Neural cell (in vitro differentiated cells): Measurements from ENCODE around the gene TJP1. TPM values are rescaled to one million over a fixed set of nuclear protein-coding genes. Genes with fewer than 3 reads are reported as not detected.

Experiments
- H2AFZ ChIP-seq: fragments of 200-600, 300-800 bp; sonication (generic), shearing (Covaris generic); 2 replicates; pipeline ENCODE4 v1.6.0; 2014; ENCODE audit warnings: low read depth, mild to moderate bottlenecking, antibody characterized with exemption, low read length, moderate library complexity
- H3F3A ChIP-seq: fragments of 200-600 bp; shearing (Covaris generic); 2 replicates; pipeline ENCODE4 v1.6.1; 2016; ENCODE audit warnings: mild to moderate bottlenecking, moderate library complexity, mixed read lengths, antibody characterized with exemption, low read length; ENCODE audit not compliant: insufficient read depth, poor library complexity, severe bottlenecking
- H3K27ac ChIP-seq: fragments of 200-600, 300-800 bp; sonication (generic), shearing (Covaris generic); 2 replicates; pipeline ENCODE4 v1.5.1; 2014; ENCODE audit warnings: mild to moderate bottlenecking, low read length, moderate library complexity
- H3K27me3 ChIP-seq: fragments of 300-800, 200-600 bp; sonication (generic), shearing (Covaris generic); 2 replicates; pipeline ENCODE4 v1.6.0; 2014; ENCODE audit warnings: mild to moderate bottlenecking, low read depth, low read length, moderate library complexity; ENCODE audit not compliant: insufficient read depth
- H3K36me3 ChIP-seq: fragments of 300-800, 200-600 bp; sonication (generic), shearing (Covaris generic); 2 replicates; pipeline ENCODE4 v1.5.1; 2014; ENCODE audit warnings: mild to moderate bottlenecking, antibody characterized with exemption, low read length, moderate library complexity; ENCODE audit not compliant: insufficient read depth
- H3K4me2 ChIP-seq: fragments of 300-800, 200-600 bp; sonication (generic), shearing (Covaris generic); 2 replicates; pipeline ENCODE4 v1.6.0; 2014; ENCODE audit warnings: mild to moderate bottlenecking, low read length
- H3K4me3 ChIP-seq: fragments of 300-800, 200-600 bp; sonication (generic), shearing (Covaris generic); 2 replicates; pipeline ENCODE4 v1.5.1; 2014; ENCODE audit warnings: mild to moderate bottlenecking, low read length, moderate library complexity
- H3K79me2 ChIP-seq: fragments of 200-600 bp; shearing (Covaris generic); replicated peaks from 2 replicates; pipeline ENCODE4 v1.6.0; 2014; ENCODE audit warnings: mild to moderate bottlenecking, low read length, moderate library complexity; ENCODE audit not compliant: insufficient read depth
- H3K9ac ChIP-seq: fragments of 300-800, 200-600 bp; sonication (generic), shearing (Covaris generic); 2 replicates; pipeline ENCODE4 v1.6.1; 2016; ENCODE audit warnings: mild to moderate bottlenecking, low read length, mixed read lengths
- H3K9me2 ChIP-seq: fragments of 200-600 bp; shearing (Covaris generic); 2 replicates; pipeline ENCODE4 v1.6.1; 2016; ENCODE audit warnings: mild to moderate bottlenecking, low read length, mixed read lengths; ENCODE audit not compliant: insufficient read depth
- H3K9me3 ChIP-seq: fragments of 200-600, 300-800 bp; sonication (generic), shearing (Covaris generic); 2 replicates; pipeline ENCODE4 v1.6.1; 2016; ENCODE audit warnings: mild to moderate bottlenecking, mixed run types, low read length, moderate library complexity, mixed read lengths
- H4K20me1 ChIP-seq: fragments of 200-600 bp; shearing (Covaris generic); 2 replicates; pipeline ENCODE4 v1.6.1; 2016; ENCODE audit warnings: mild to moderate bottlenecking, mixed run types; ENCODE audit not compliant: insufficient read depth
- EP300 ChIP-seq: fragments of 450-650 bp; conservative IDR thresholded peaks from 2 replicates; pipeline ENCODE4 v1.6.1; 2014; ENCODE audit warnings: antibody characterized with exemption, mild to moderate bottlenecking, moderate library complexity; ENCODE audit not compliant: poor library complexity, severe bottlenecking
- EZH2 ChIP-seq: fragments of 200-600, 300-800 bp; shearing (Covaris generic), sonication (generic); IDR thresholded peaks from 2 replicates; pipeline ENCODE4 v1.6.1; 2014; ENCODE audit warnings: antibody characterized with exemption, low read length, borderline replicate concordance, mild to moderate bottlenecking; ENCODE audit not compliant: insufficient read depth, poor library complexity, severe bottlenecking
- MXI1 ChIP-seq: fragments of 450-650 bp; conservative IDR thresholded peaks from 2 replicates; pipeline ENCODE4 v1.6.1; 2014; ENCODE audit warnings: antibody characterized with exemption, mild to moderate bottlenecking; ENCODE audit not compliant: poor library complexity, severe bottlenecking
- POLR2AphosphoS5 ChIP-seq: IDR thresholded peaks from 2 replicates; pipeline ENCODE4 v1.6.1; 2012
- RAD21 ChIP-seq: fragments of 450-650 bp; conservative IDR thresholded peaks from 2 replicates; pipeline ENCODE4 v1.6.1; 2014; ENCODE audit warnings: antibody characterized with exemption, mild to moderate bottlenecking, moderate library complexity
- SMC3 ChIP-seq: fragments of 450-650 bp; conservative IDR thresholded peaks from 2 replicates; pipeline ENCODE4 v1.6.1; 2014; ENCODE audit warnings: antibody characterized with exemption, mild to moderate bottlenecking, moderate library complexity; ENCODE audit not compliant: poor library complexity
- TAF1 ChIP-seq: IDR thresholded peaks from 2 replicates; pipeline ENCODE4 v1.6.1; 2012; ENCODE audit warnings: low read depth
- polyA plus RNA-seq: library from polyadenylated mRNA; depleted of rRNA; stranded (reverse); fragments of >200 nt; gene quantifications from 2 replicates; pipeline ENCODE4 v1.2.3, GENCODE V29; 2014
- TF ChIP-seq, protein P1 (sequence below): IDR thresholded peaks from 2 replicates; pipeline ENCODE4 v1.6.1; 2012; ENCODE audit warnings: borderline replicate concordance
- TF ChIP-seq, protein P2 (sequence below): fragments of 450-650 bp; IDR thresholded peaks from 2 replicates; pipeline ENCODE4 v1.5.1; 2014; ENCODE audit warnings: antibody characterized with exemption, mild to moderate bottlenecking, moderate library complexity; ENCODE audit not compliant: poor library complexity, severe bottlenecking

TJP1 gene
- polyA plus RNA-seq, 1 donor from 2014 or later: 6.2 TPM

DNA sequence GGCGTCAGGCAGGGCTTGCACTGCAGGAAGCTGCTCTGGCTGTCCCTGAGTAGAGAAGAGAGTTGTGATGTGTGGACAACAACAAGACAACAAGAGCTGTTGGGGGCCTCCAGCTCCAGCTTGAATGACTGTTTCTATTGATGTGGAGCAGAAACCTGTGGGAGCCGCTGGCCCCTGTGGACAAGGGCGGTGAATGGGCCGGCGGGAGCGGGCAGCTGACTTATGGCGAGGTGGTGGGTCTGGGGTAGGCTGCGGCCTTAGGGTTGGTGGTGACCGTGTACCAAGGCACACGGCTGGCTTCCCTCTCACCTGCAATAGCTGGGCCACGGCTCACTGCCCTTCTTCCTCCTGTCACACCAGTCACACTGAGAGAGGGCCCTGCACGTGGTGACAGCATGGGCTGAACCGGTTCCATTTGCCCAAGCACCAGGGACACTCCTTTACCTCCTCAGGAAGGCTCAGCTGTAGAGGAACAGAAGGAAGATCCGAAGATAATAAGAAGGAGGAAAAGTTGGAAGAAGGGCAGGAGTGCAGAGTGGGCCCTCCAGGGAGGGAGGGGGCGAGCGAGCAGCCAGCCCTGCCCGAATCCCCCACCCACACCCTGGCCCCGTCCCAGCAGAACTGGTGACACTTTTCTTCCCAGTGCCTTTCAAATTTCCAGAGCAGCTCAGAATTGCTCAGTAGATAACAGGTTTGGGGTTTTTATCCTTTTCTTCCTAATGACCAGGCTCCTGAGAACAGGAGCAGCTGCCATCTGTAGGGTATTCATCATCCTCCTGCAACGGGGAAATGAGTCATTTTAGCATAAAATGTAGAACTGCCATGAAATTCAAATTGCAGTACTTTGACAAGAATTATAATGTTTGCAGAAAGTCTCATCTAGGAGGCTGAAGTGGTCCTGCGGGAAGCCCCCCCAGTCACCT lies 136.9 kb downstream of the TJP1 start:
- Histone ChIP-seq H3K27ac (no peak overlapping the region), H2AFZ (no peak overlapping the region)

DNA sequence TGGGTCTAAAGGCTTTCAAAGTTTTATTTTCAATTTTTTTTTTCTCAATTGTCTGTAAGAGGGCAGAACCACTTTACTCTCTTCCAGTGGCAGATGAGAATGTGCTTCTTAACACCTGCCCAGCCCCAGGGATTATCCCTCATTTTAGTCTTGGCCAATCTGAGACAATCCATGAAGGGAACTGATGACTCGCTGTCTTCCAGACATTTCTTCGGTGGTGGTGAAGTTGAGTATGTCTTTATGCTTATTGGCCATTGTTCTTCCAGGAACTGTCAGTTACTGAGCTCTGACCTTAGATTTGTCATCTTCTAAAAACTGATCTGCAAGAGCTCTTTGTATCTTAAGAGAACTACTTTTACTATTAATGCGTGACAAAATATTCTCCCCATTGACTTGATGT lies 139.5 kb downstream of the TJP1 start:
- Histone ChIP-seq H3K36me3 (no peaks in the 10 kb centered on the region), H3K4me2 (no peak overlapping the region), H3K9me2 (no peaks in the 10 kb centered on the region), H4K20me1 (no peaks in the 10 kb centered on the region), H3F3A (no peaks in the 10 kb centered on the region), H3K79me2 (no peaks in the 10 kb centered on the region), H3K4me3 (no peak overlapping the region), H3K9me3 (no peaks in the 10 kb centered on the region), H3K9ac (no peak overlapping the region), H2AFZ (no peak overlapping the region), H3K27me3 (no peaks in the 10 kb centered on the region), H3K27ac (no peak overlapping the region)
- TF ChIP-seq, protein P1, sequence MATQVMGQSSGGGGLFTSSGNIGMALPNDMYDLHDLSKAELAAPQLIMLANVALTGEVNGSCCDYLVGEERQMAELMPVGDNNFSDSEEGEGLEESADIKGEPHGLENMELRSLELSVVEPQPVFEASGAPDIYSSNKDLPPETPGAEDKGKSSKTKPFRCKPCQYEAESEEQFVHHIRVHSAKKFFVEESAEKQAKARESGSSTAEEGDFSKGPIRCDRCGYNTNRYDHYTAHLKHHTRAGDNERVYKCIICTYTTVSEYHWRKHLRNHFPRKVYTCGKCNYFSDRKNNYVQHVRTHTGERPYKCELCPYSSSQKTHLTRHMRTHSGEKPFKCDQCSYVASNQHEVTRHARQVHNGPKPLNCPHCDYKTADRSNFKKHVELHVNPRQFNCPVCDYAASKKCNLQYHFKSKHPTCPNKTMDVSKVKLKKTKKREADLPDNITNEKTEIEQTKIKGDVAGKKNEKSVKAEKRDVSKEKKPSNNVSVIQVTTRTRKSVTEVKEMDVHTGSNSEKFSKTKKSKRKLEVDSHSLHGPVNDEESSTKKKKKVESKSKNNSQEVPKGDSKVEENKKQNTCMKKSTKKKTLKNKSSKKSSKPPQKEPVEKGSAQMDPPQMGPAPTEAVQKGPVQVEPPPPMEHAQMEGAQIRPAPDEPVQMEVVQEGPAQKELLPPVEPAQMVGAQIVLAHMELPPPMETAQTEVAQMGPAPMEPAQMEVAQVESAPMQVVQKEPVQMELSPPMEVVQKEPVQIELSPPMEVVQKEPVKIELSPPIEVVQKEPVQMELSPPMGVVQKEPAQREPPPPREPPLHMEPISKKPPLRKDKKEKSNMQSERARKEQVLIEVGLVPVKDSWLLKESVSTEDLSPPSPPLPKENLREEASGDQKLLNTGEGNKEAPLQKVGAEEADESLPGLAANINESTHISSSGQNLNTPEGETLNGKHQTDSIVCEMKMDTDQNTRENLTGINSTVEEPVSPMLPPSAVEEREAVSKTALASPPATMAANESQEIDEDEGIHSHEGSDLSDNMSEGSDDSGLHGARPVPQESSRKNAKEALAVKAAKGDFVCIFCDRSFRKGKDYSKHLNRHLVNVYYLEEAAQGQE: no peak
- TF ChIP-seq EP300: no peak
- TF ChIP-seq POLR2AphosphoS5: no peak
- TF ChIP-seq MXI1: no peak
- no peak for TF ChIP-seq TAF1
- no peak for TF ChIP-seq RAD21
- TF ChIP-seq, protein P2, sequence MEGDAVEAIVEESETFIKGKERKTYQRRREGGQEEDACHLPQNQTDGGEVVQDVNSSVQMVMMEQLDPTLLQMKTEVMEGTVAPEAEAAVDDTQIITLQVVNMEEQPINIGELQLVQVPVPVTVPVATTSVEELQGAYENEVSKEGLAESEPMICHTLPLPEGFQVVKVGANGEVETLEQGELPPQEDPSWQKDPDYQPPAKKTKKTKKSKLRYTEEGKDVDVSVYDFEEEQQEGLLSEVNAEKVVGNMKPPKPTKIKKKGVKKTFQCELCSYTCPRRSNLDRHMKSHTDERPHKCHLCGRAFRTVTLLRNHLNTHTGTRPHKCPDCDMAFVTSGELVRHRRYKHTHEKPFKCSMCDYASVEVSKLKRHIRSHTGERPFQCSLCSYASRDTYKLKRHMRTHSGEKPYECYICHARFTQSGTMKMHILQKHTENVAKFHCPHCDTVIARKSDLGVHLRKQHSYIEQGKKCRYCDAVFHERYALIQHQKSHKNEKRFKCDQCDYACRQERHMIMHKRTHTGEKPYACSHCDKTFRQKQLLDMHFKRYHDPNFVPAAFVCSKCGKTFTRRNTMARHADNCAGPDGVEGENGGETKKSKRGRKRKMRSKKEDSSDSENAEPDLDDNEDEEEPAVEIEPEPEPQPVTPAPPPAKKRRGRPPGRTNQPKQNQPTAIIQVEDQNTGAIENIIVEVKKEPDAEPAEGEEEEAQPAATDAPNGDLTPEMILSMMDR: no peak
- no peak for TF ChIP-seq SMC3
- no peak for TF ChIP-seq EZH2

More for the DNA sequence above, 136.9 kb downstream of the TJP1 start:
- Histone ChIP-seq H3K27me3 (no peaks in the 10 kb centered on the region), H3F3A (no peaks in the 10 kb centered on the region), H3K9me2 (no peaks in the 10 kb centered on the region), H3K79me2 (no peaks in the 10 kb centered on the region), H3K36me3 (no peaks in the 10 kb centered on the region), H3K9me3 (no peaks in the 10 kb centered on the region), H3K4me2 (no peak overlapping the region), H3K9ac (no peak overlapping the region), H3K4me3 (no peak overlapping the region), H4K20me1 (no peaks in the 10 kb centered on the region)
- TF ChIP-seq, protein P1: no peak
- no peak for TF ChIP-seq EP300
- no peak for TF ChIP-seq TAF1
- TF ChIP-seq RAD21: no peak
- TF ChIP-seq, protein P2: no peak
- TF ChIP-seq SMC3: no peak
- no peak for TF ChIP-seq EZH2
- no peak for TF ChIP-seq POLR2AphosphoS5
- no peak for TF ChIP-seq MXI1
